ENCODE measurements around the gene ULBP3.
"Not testable (repeated sequence)": the region's sequence is repeated elsewhere in the genome, so short reads cannot be mapped to it uniquely, and the experiment has no call there.

The ULBP3 gene

DNA sequence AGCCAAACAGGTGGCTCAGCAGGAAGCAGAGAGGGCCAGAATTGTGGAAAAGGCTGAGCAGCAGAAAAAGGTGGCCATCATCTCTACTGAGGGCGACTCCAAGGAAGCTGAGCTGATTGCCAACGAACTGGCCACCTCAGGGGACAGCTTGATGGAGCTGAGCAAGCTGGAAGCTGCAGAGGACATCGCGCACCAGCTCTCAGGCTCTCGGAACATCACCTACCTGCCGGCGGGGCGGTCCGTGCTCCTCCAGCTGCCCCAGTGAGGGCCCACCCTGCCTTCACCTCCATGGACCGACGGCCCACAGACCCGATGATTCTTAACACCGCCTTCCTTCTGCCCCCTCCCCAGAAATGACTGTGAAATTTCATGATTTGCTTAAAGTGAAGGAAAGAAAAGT, 25.8 kb downstream of the ULBP3 start:
- no peak for DNase-seq (ENCODE audit: low read depth, low spot score)

DNA sequence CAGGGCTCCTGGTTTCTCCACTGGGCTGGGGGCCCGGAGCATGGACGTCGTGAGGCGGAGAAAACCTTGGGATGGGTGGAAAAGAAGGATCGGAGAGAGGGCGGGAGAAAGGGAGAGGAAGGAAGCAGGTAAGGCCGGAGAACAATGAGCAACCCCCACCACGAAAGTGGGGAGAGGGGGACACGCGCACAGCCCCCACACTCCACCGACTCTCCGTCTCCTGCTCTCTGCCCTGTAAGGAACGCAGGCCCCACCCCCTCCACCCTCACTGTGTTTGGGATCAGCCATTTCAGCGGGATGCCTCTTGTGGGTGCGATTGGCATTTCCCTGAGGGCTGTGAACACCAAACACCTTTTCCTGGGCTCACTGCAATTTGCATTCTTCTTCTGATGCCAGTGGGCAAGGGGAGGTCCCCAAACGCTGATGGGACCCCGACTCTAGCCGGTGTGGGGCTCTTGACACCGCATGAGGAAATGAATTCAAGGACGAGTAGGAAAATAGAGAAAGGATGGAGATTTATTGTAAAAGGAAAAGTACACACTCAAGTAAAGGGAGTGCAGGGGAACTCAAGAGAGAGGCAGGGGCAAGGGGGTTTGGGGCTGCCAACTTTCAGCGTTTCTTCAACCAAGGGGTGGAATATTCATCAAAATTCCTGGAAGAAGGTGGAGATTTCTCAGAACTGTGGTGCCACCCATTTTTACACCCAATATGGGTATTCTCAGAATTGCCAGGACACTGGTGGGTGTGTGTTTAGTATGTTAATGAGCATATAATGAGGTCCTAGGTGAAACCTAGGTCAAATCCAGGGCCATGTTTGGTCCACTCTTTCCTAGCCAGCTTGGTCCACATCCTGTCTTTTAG, 30.5 kb downstream of the ULBP3 start:
- no peak for DNase-seq (ENCODE audit: low read depth, low spot score)

DNA sequence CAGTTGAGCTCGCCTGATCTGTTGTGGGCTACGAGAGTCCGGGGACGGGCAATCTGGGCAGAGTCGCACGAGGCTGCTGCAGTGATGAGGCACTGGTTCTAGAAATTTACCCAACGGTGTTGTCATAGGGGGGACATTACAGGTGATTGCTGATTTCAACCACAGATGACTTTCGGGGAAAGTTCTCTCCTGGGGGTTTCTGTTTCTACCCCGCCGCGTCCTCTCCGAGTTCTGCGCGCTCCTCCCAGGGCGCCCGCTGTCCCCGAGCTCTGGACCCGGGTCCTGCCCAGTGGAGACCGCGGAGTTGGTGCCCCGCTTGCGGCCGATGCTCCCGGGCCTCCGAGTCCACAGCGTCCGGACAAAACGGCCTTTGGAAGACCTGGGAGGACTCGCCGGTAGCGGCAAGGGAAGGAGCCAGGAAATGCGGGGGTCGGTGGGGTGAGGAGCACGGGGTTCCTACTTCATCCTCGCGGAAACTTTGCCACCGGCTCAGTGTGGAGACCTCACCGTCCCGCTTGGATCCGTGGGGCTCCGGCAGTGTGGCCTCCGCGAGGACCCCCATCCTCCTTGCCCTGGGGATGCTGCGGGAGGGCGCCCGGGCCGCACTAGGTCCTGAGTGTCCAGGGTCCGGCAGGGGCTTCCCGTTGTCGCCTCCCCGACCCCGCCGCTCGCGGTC, 31.3 kb downstream of the ULBP3 start:
- DNase-seq (ENCODE audit: low read depth, low spot score): no peak

DNA sequence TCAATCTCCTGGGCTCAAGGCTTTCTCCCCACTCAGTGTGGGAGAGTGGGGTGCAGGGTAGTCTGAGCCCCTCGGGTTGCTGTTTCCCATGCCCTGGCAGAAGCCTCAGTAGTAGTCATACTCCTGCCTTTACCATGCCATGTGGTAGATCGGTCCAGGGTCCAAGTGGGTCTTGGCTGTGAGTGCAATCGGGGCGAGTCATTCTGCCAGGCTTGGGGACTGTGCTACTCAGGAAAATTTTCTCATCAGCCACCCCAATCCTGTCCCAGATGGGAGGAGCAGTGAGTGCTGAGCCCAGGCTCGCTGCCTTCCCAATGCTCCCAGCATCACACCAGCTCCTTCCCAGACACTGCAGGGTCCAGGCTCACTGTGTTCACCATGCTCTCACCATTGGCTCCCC, 32.8 kb downstream of the ULBP3 start:
- no peak for DNase-seq (ENCODE audit: low read depth, low spot score)

DNA sequence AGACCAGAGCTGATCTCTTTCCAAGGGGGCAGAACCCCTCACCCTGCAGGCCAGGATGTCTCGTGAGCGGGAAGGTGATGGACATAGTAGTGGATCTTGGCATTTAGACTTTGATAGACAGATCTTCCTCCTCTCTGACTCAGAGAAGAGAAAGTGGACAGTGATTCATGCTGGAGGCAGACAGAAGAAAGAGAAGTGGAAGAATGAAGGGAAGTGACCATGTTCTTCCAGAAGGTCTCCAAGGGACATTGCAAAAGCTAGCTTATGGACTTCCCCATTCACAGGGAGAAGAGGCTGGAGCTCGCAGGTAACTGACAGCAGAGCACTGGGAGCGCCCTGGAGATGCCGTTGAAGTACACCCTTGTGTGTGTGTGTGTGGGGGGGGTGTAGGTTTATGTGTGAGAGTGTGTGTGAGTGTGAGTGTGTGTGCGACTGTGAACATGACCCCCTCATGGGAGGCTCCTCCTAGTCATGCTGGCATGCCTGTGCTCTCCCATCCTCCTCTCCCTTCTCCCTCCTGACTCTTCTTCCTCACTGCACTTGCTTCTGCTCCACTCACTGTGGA, 35.6 kb downstream of the ULBP3 start:
- DNase-seq (ENCODE audit: low read depth, low spot score): no peak

DNA sequence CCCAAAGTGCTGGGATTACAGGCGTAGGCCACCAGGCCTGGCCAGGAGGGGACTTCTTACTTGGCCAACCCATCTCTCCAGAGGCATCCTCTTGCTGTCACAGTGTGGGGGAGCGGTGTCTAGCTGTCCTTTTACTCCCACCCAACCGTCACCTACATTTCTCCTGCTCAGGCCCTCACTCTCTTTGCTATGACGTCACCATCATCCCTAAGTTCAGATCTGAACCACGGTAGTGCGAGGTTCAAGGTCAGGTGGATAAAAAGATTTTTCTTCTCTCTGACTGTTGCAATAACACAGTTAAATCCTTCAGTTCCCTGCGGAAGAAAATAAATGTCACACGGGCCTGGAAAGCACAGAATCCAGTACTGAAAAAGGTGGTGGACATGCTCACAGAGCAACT, 36.3 kb downstream of the ULBP3 start:
- no peak for DNase-seq (ENCODE audit: low read depth, low spot score)

DNA sequence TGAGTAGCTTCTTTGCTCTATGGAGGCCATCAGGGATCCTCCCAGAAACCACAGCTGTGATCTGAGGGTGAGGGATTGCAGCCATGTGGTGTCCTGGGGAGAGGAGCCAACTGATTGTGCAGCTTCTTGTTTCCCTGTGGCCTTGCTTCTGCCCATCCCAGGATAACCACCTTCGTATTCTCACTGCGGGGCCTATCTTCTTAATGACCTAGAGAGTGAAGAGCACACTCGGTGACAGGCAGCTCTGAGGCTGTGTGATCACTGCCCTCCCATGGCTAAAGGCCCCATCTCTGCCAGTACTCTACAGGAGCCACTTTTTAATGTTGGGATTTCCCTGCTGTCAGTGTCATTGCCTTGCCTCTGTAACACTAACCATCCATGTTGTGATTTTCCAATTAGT, 38.3 kb downstream of the ULBP3 start:
- DNase-seq (ENCODE audit: low read depth, low spot score): no peak

DNA sequence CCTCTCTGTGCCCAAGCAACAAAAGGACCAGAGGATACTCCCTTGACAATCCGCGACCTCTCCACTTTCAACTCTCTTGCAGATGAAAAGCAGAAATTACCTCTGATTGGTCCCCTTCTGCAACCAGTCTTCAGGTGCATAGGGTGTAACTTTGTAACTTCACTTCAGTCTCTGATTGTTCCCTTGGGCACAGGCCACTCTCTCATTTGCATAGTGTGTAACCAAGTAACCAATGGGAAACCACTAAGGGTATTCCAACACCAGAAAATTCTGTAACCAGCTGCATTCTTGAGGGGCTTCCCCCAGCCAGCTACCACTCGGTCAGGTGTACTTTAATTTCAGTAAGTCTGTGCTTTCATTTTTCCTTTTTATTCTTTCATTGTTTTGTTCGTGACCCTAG, 39.2 kb downstream of the ULBP3 start:
- DNase-seq (ENCODE audit: low read depth, low spot score): no peak

DNA sequence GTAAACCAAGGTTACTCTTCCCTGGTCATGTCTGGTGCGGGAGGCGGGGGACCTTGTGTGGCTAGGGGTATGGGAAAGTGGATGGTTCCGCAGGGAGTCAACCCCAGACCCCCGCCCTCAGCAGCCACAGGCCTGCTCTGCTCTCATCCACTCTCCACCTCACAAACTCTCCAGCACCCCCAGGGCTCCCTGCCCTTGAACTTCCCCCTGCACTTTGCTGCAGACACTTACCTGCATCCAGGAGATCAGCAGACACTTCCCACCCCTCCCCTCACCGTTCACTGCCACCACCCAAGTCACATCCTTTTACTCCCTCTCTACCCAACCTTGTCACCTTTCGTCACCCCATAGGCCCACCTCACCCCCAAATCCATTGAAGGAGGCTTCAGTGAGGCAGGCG, 39.6 kb downstream of the ULBP3 start:
- DNase-seq (ENCODE audit: low read depth, low spot score): no peak

DNA sequence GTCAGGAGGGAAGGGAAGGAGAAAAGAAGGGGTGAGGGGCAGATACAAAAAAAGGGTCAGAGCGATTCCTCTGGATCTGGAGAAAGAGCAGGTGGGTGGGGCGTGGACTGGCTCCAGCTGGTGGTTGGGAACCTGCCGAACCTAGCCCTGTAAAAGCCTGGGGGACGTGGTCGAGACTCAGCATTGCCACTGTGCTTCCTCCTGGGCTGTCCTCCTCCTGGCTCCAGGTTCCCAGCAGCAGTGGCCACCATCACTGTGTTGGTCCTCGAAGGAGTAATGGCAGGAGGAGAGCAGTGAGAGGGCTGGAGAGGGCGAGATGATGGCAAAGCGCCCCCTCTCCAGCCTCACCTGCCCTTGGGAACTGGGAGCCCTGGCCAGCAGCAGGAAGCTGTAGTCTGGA, 40.1 kb downstream of the ULBP3 start:
- DNase-seq (ENCODE audit: low read depth, low spot score): no peak

DNA sequence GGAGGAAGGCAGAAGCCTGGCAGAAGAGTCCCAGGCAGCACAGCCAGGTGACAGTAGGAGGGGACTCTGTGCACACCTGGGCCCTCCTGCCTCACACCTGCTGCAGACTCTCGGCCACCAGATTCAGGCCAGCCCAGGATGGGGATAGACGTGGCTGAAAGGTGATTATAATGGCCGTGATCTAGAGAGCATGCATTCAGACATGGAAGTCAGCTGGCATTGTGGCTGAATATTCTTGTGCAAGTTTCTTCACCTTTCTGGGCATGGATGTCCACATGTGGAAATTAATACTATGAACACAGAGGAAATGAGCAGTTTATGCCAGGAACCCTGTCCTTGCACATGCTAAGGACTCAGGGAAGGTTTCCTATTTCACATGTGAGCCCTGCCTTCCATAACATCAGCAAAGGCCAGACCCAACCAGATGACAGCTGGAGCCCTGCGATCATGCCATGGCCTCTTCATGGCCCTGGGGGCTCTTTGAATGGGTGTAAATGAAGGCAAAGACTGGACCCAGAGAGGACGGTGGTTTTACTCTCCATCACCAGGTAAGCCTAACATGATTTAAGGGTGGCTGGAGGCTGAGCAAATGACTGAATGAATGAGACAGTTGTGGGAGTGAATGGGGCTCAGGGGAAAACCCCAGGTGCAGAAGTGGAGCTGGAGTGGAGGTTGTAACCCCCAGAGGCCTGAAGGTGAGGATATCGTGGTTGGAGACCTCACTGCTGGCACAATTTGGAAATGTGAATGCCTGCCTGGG, 40.9 kb downstream of the ULBP3 start:
- DNase-seq (ENCODE audit: low read depth, low spot score): no peak

DNA sequence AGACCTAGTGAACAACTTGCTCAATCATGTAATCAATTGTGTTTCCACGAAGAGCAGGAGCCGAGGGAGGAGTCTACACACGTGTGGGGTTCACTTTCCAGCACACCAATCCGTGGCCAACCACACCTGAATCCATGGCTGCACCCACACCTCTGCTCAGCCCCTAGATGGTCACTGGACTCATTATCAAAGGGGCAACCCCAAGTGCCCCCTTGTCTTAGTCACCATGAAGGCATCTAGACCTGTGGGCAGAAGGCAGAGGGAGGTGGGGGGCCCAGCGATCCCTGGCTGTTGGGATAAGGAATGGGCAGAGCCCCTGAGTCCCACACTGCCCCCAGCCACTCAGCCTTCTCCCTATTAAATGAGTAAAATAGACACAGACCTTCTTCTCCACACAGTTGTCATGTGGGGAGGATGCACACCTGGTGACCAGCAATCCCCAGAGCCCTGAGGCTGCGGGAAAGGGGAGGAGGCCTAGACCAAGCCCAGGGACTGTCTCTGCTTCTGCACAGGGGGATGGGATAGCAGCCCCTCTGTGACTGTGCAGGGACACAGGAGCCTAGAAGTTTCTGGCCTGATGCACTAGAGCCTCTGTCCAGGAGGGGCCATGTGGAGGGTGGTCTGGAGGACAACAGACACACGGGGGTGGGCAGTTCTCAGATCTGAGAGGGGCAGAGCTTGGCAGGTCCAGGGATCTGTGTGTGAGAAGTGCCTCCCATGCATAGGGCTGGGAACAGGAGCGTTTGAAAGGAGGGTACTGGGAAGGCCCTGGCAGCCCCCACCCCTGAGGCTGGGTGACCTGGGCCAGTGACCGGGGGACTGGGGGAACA, 41.7 kb downstream of the ULBP3 start:
- DNase-seq (ENCODE audit: low read depth, low spot score): no peak

DNA sequence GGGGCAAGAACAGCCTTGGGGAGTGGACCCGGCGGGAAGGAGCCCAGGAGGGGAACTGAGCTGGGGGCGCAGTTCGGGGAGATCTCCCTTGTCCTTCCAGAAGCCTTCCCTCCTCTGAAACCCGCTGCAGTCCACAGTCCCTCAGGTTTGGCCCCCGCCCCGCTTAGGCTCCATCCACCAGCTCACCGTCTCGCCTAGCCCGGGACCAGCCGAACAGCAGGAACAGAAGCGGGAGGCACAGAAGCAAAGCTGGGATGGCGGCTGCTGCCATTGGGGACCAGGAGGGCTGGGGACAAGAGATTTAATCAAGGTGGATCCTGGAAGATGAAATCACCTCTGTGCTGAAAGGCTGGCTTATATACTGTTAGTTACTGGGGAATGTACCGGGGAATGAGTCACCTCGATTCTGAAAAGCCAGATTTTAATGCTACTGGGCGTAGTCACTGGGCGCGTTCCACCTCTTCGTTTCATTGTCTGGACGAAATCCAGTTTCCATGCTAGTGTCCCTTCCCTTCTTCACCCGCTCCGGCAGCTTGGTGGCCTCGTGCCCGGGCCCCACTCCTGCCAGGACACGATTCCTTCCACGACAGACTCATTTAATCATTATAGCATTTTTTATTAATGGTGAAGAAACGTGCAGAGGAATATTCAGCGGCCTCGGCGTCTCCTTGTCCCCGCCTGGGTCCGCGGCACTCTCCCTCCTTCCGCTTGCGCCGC, 43.6 kb downstream of the ULBP3 start, which contains the start of gene RAET1L:
Gene RAET1L (minus strand): TSS at position 332 of the 717 bp plus-strand sequence. CDS start 61 bp downstream, at position 271.
- no peak for DNase-seq (ENCODE audit: low read depth, low spot score)

DNA sequence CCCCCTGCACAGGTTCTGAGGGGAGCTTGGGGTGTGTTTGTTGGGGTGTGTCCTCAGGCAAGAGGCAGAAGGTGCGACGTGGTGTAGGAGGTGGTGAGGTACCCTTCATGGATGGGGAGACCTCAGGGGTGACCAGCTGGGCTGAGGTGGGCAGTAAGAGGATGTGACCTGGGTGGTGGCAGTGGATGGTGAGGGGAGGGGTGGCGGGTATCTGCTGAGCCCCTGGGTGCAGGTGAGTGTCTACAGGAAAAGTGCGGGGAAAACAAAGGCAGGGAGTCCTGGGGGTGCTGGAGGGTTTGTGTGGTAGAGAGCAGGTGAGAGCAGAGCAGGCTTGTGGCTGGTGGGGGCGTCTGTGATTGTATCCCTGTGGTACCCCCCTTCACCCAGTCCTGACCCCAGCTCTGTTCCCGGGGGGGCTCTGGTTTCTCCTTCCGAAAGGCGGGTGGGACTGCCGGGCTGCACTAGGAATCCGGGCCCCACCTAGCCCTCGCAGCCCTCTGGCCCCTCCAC, 44.2 kb downstream of the ULBP3 start:
- DNase-seq (ENCODE audit: low read depth, low spot score): no peak

DNA sequence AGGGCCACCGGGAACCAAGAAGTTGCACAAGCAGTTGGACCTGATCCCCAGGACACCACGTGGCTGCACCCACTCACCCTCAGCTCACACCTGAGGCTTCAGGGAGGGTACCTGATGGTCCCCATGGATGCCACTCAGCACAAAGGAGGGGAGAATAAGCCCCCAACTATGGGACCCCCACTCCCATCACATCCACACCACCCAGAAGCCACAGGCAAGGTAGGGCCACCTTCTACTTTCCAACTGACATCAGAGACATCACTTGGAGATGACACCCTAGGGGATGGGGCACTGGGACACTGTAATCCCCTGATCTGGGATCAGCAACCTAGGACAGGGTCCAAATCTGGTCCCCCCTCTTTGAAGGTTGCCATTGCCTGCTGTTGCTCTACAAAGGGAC, 44.9 kb downstream of the ULBP3 start:
- not testable (repeated sequence) for DNase-seq (ENCODE audit: low read depth, low spot score)

DNA sequence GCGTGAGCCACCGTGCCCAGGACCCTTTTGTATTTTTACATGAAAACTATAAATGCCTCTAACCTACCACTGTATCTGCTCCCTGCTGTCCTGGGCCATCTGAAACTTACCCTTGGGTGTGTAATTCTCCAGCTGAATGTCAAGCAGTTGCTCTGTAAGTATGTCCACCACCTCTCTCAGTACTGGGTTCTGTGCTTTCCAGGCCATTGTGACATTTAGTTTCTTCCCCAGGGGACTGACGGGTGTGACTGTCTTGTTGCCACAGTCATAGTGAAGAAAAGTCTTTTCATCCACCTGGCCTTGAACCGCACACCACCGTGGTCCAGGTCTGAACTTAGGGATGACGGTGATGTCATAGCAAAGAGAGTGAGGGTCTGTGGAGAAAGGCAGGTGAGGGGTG, 47.1 kb downstream of the ULBP3 start:
- DNase-seq (ENCODE audit: low read depth, low spot score): not testable (repeated sequence)

DNA sequence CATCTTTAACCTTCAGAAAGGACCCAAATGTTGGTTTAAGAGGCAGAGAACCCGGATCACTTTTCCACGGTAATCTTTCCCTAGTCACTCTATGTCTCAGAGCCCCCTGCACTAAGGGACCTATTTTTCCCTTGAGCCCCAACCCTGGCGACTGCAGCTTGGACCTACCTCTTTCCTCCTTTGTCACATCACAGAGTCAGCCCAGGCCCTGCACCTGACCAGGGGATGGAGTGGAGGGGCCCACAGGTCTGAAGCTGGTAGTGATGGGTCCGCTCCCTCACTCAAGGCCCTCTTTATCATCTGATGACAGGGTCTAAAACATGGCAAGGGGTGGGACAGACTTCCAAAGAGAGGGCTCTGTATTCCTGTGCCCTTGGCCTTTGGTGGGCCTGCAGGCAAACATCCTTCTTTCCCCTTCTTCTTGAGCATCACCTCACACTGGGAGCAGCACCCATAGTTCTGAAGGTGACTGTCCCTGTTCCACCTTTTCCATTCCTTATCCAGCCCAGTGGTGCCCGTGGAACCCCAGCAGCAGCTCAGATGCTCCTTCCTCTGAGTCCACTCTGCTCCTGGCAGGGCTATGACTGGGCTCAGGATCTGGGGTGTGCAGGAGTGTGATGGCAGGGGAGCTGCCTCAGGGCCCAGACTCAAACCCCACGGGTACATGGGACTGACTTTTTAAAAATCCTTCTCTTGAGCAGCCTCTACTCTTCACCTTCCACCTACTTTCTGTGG, 49.9 kb downstream of the ULBP3 start:
- no peak for DNase-seq (ENCODE audit: low read depth, low spot score)

DNA sequence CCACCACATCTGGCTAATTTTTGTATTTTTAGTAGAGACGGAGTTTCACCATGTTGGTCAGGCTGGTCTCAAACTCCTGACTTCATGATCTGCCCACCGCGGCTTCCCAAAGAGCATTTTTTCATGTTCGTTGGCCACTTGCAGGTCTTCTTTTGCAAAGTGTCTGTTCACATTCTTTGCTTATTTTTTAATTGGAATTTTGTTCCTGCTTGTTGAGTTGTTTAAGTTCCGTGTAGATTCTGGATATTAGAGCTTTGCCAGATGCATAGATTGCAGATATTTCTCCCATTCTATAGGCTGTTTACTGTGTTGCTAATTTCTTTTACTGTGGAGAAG, 51.8 kb downstream of the ULBP3 start:
- not testable (repeated sequence) for DNase-seq (ENCODE audit: low read depth, low spot score)

DNA sequence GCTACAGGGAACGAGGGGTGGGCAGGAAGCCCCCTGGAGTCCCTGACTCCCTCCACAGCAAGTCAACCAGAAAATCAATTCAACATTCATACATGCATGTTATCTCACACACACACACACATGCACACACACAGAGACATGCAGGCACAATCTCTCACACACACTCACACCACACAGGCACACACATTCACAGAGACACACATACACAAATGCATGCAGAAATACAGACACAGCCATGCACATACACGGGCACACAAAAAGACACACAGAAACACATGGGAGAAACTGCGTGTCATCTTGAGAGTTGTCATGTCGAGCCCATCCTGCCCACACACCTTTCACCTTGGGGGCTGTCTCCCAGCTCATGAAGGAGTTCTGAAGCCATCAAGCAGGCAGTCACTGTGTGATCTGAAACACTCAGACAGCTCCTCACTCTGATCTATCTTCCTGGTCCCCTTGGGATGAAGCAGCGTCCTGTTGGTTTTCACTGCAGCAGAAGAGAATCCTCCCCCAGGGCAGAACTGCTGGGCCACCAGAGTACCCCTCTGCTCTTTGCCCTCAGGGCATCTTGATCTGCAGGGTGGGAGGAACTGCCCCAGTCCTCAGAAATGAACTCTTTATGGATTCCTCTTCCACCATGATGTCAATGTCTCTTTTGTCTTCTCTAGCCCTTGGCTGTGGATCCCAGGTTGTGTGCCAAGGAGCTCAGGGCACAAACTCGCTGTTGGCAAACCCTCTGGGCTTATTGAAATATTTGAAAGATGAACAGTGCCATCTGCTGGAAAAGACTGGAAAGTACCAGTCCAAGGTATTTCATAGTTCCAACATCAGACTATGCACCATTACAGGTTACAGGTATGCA, 52.4 kb downstream of the ULBP3 start:
- DNase-seq (ENCODE audit: low read depth, low spot score): no peak

Data from activated naive CD8-positive, alpha-beta T cell treated with anti-CD3 and anti-CD28 coated beads, Interleukin-2, amount 50 U/mL, for 16 hours (primary cell).